ENCODE data around the gene MT1E.

Gene MT1E

GRCh38 chr16:56628486-56629350 lies 3.1 kb downstream of the MT1E start:
- no peak for FAIRE-seq

- FAIRE-seq = no peak
These were observed 4.0 kb downstream of the MT1E start for GRCh38 chr16:56629531-56629930.

GRCh38 chr16:56630134-56630533 lies 4.6 kb downstream of the MT1E start:
- FAIRE-seq = no peak

GRCh38 chr16:56631197-56631596 lies 5.6 kb downstream of the MT1E start:
- no peak for FAIRE-seq

- no peak for FAIRE-seq
These were observed 6.2 kb downstream of the MT1E start for GRCh38 chr16:56631832-56632155.

GRCh38 chr16:56632156-56632847 lies 6.7 kb downstream of the MT1E start, which contains the start of gene MT1M:
Gene MT1M, plus strand, starts transcription at chr16:56632659. Its CDS starts 73 bp downstream, at chr16:56632732.
- no peak for FAIRE-seq

GRCh38 chr16:56632848-56633365 lies 7.3 kb downstream of the MT1E start:
- FAIRE-seq = no peak

GRCh38 chr16:56633535-56633934 lies 8.0 kb downstream of the MT1E start:
- FAIRE-seq = no peak

- FAIRE-seq = no peak
These were observed 9.3 kb downstream of the MT1E start for GRCh38 chr16:56634715-56635440.

GRCh38 chr16:56635441-56635967 lies 9.9 kb downstream of the MT1E start:
- no peak for FAIRE-seq

- no peak for FAIRE-seq
These were observed 11.2 kb downstream of the MT1E start for GRCh38 chr16:56636616-56637413.

GRCh38 chr16:56637814-56638750 lies 12.5 kb downstream of the MT1E start, which contains the start of gene MT1A:
Gene MT1A, plus strand, starts transcription at chr16:56638666. Its CDS starts 73 bp downstream, at chr16:56638739.
- FAIRE-seq = no peak

- no peak for FAIRE-seq
These were observed 13.5 kb downstream of the MT1E start for GRCh38 chr16:56639045-56639444.

GRCh38 chr16:56640076-56640475 lies 14.5 kb downstream of the MT1E start:
- FAIRE-seq = no peak

- FAIRE-seq = no peak
These were observed 15.6 kb downstream of the MT1E start for GRCh38 chr16:56641166-56641565.

GRCh38 chr16:56643080-56643778 lies 17.6 kb downstream of the MT1E start:
- FAIRE-seq = no peak

- FAIRE-seq = no peak
These were observed 18.3 kb downstream of the MT1E start for GRCh38 chr16:56643833-56644232.

- no peak for FAIRE-seq
These were observed 19.7 kb downstream of the MT1E start for GRCh38 chr16:56645311-56645710.

GRCh38 chr16:56645838-56646237 lies 20.3 kb downstream of the MT1E start:
- FAIRE-seq = no peak
